Tibial nerve (tissue), 4 donors: Measurements from ENCODE around the gene WDHD1.
"Not testable (repeated sequence)": the region's sequence is repeated elsewhere in the genome, so short reads cannot be mapped to it uniquely, and the experiment has no call there.

Experiments used
- EP300 ChIP-seq, 2 donors: sonication (generic); formaldehyde crosslinking; IDR thresholded peaks; one replicate each; pipeline ENCODE4 v1.6.1; 2017; ENCODE audit warnings: antibody characterized with exemption in 2 of 2, mild to moderate bottlenecking in 1 of 2
- TF ChIP-seq, protein P1 (sequence below), 5 experiments: fragments of 200-600 bp in 3 of 5; fragments of 450-650 bp in 2 of 5; sonication (generic) in 3 of 5; IDR thresholded peaks; one replicate each; pipeline ENCODE4 v1.5.1; 2016 to 2019; ENCODE audit warnings: antibody characterized with exemption in 5 of 5, mild to moderate bottlenecking in 3 of 5, moderate library complexity in 2 of 5

DNA sequence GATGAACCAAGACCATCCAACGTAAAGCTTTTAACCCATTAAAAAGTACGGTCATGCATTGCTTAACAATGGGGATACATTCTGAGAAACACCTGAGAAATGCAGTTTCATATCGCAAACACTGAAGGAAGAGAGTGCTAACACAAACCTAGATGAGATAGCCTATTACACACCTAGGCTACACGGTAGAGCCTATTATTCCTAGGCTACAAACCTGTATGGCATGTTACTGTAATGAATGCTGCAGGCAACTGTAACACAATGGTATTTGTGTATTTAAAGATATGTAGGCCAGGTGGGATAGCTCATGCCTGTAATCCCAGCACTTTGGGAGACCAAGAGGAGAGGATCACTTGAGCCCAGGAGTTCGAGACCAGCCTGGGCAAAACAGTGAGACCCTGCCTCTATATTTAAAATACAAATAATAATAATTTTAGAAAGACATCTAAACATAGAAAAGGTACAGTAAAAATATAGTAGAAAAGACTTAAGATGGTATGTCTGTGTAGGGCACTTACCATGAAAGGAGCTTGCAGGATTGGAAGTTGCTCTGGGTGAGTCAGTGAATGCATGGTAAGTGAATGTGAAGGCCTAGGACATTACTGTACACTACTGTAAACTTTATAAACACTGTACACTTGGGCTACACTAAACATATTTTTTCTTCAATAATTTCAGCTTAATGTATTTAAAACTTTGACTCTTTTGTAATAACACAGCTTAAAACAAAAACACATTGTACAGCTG lies 128.9 kb downstream of the WDHD1 start:
- TF ChIP-seq, protein P1, sequence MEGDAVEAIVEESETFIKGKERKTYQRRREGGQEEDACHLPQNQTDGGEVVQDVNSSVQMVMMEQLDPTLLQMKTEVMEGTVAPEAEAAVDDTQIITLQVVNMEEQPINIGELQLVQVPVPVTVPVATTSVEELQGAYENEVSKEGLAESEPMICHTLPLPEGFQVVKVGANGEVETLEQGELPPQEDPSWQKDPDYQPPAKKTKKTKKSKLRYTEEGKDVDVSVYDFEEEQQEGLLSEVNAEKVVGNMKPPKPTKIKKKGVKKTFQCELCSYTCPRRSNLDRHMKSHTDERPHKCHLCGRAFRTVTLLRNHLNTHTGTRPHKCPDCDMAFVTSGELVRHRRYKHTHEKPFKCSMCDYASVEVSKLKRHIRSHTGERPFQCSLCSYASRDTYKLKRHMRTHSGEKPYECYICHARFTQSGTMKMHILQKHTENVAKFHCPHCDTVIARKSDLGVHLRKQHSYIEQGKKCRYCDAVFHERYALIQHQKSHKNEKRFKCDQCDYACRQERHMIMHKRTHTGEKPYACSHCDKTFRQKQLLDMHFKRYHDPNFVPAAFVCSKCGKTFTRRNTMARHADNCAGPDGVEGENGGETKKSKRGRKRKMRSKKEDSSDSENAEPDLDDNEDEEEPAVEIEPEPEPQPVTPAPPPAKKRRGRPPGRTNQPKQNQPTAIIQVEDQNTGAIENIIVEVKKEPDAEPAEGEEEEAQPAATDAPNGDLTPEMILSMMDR (IDR thresholded peaks at IDR 0.05) = not testable (repeated sequence)
- not testable (repeated sequence) for TF ChIP-seq EP300 (IDR thresholded peaks at IDR 0.05)
